ENCODE data around the gene CNGB1.

- no peak for TF ChIP-seq GABPA (IDR thresholded peaks at IDR 0.05; ENCODE audit: low read depth)
- TF ChIP-seq YY1 (IDR thresholded peaks at IDR 0.05; ENCODE audit: low read depth): no peak
- TF ChIP-seq PBX3 (IDR thresholded peaks at IDR 0.05): no peak
- TF ChIP-seq USF2 (IDR thresholded peaks at IDR 0.05; ENCODE audit: borderline replicate concordance, low read depth, low read length): no peak
- TF ChIP-seq RXRA (IDR thresholded peaks at IDR 0.05; ENCODE audit: borderline replicate concordance, low read depth): no peak
- no peak for TF ChIP-seq SIN3A (IDR thresholded peaks at IDR 0.05; ENCODE audit: borderline replicate concordance, low read depth, low read length)
- TF ChIP-seq TAF1 (IDR thresholded peaks at IDR 0.05; ENCODE audit: borderline replicate concordance, low read depth, low read length): no peak
- no peak for TF ChIP-seq MXI1 (IDR thresholded peaks at IDR 0.05; ENCODE audit: low read depth, low read length)
- TF ChIP-seq CTCF (IDR thresholded peaks at IDR 0.05): no peak
Measured at GRCh38 chr16:57923841-57924240, 47.1 kb downstream of the CNGB1 start.

Measured in SK-N-SH (cell line).